Dendritic cell treated with granulocyte-macrophage colony-stimulating factor and Interleukin-4, amounts not matched to agents 40 ng/mL and 50 ng/mL, for 4 days (primary cell): ENCODE results near the gene LRRC8C.
A peak's percentile ranks its signal among the peaks of the same experiment; 100 is the strongest.

Experiments used
- H3K27ac Mint-ChIP-seq: one replicate; pipeline ENCODE4 v1.8.0; 2022; ENCODE audit warnings: mild to moderate bottlenecking, mixed read lengths
- H3K27me3 Mint-ChIP-seq: one replicate; pipeline ENCODE4 v1.8.0; 2022; ENCODE audit warnings: mild to moderate bottlenecking, mixed read lengths
- H3K36me3 Mint-ChIP-seq: one replicate; pipeline ENCODE4 v1.8.0; 2022; ENCODE audit warnings: low read depth, mixed read lengths
- H3K4me1 Mint-ChIP-seq: one replicate; pipeline ENCODE4 v1.8.0; 2022; ENCODE audit warnings: low read depth, mixed read lengths
- H3K4me3 Mint-ChIP-seq: one replicate; pipeline ENCODE4 v1.8.0; 2022; ENCODE audit warnings: mild to moderate bottlenecking, moderate library complexity, mixed read lengths
- H3K9me3 Mint-ChIP-seq: one replicate; pipeline ENCODE4 v1.8.0; 2022; ENCODE audit warnings: mixed read lengths
- intact Hi-C: fragments of 100-400 bp; cut with micrococcal nuclease; formaldehyde crosslinking; loops from one replicate; pipeline ENCODE4 v1.15.0; 2022

LRRC8C gene

GRCh38 chr1:89602871-89603404, 30.0 kb upstream of the LRRC8C start:
- Mint-ChIP-seq H3K27ac (no peak overlapping the region), H3K9me3 (no peaks in the 10 kb centered on the region), H3K4me3 (no peak overlapping the region), H3K36me3 (no peaks in the 10 kb centered on the region), H3K4me1 (peaks cover 45% of the 10 kb centered on the region), H3K27me3 (no peaks in the 10 kb centered on the region)
- intact Hi-C loops = no loop called here

DNA sequence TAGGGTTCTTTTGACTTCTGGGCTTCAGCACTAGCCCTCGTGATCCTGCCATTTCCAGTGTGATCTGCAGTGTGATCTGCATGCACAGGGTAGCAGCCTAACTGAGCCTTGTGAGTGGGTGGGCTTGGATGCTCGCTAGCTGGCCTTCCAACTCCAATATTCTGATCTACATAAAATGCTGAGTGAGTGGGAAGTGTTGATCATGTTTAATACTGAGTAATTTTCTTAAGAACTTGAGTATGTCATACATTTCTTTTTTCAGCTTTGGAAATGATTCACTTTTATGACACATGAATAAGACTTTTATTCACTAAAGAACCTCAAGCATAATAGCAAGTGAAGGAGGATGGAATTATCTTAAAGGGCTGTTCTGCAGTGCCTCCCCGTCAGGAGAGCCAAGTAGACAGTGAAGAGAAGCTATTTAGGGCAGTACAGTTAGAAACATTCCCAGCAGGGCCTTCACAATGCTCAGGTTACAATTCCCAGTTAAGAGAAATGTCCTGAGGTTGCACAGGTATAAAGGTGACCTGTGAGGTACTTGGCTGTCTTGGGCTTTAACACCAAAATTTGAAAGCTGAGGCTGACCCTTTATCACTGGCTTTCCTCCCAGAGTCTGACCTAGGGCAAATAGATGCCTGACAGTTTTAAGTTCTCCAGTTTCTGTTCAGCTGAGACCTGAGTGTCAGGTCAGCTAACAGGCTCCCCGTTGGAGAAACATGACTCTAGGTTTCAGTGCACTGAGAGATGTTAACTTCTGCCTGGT, 29.1 kb upstream of the LRRC8C start:
- no peak overlapping the region for H3K27ac Mint-ChIP-seq
- no peak overlapping the region for H3K4me3 Mint-ChIP-seq
- peaks cover 50% of the 10 kb centered on the region for H3K4me1 Mint-ChIP-seq
- no peaks in the 10 kb centered on the region for H3K9me3 Mint-ChIP-seq
- intact Hi-C loops = no loop called here
- H3K36me3 Mint-ChIP-seq = peaks cover 2% of the 10 kb centered on the region
- H3K27me3 Mint-ChIP-seq = no peaks in the 10 kb centered on the region

- Mint-ChIP-seq H3K9me3 (no peaks in the 10 kb centered on the region), H3K4me3 (no peak overlapping the region), H3K4me1 (peaks cover 56% of the 10 kb centered on the region), H3K27me3 (no peaks in the 10 kb centered on the region), H3K36me3 (peaks cover 8% of the 10 kb centered on the region), H3K27ac (no peak overlapping the region)
- intact Hi-C loops = no loop called here
Measured at GRCh38 chr1:89604414-89604735, 28.5 kb upstream of the LRRC8C start.

DNA sequence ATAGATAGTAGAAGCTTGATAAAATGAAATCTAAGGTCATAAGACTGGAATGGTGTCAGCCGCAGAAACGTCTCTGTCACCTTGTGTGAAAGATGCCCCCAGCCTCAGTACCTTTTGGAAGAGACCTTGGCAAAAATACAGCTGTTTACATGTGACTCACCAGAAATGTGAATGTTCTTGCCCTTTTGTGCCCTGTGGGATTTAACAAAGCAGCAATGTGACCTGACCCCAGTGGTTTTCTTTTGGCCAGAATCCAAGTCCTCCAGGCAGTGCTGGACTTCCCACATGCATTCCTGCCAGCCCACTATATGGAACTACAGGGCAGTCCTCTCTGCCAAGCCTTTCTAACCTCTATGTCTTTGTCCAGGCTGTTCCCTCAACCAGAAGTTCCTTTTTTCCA, 27.2 kb upstream of the LRRC8C start:
- no peak overlapping the region for H3K27ac Mint-ChIP-seq
- no peaks in the 10 kb centered on the region for H3K9me3 Mint-ChIP-seq
- peaks cover 56% of the 10 kb centered on the region for H3K4me1 Mint-ChIP-seq
- no peaks in the 10 kb centered on the region for H3K27me3 Mint-ChIP-seq
- H3K36me3 Mint-ChIP-seq = peaks cover 20% of the 10 kb centered on the region
- H3K4me3 Mint-ChIP-seq = no peak overlapping the region
- intact Hi-C loops = no loop called here

GRCh38 chr1:89606227-89606980, 26.5 kb upstream of the LRRC8C start:
- H3K4me3 Mint-ChIP-seq = no peak overlapping the region
- peaks cover 50% of the 10 kb centered on the region for H3K4me1 Mint-ChIP-seq
- no peak overlapping the region for H3K27ac Mint-ChIP-seq
- H3K36me3 Mint-ChIP-seq = peaks cover 24% of the 10 kb centered on the region
- intact Hi-C loops = no loop called here
- no peaks in the 10 kb centered on the region for H3K9me3 Mint-ChIP-seq
- no peaks in the 10 kb centered on the region for H3K27me3 Mint-ChIP-seq

GRCh38 chr1:89607156-89607555, 25.8 kb upstream of the LRRC8C start:
- H3K9me3 Mint-ChIP-seq = no peaks in the 10 kb centered on the region
- peaks cover 24% of the 10 kb centered on the region for H3K36me3 Mint-ChIP-seq
- no peaks in the 10 kb centered on the region for H3K27me3 Mint-ChIP-seq
- intact Hi-C loops = no loop called here
- H3K4me1 Mint-ChIP-seq = peaks cover 50% of the 10 kb centered on the region
- H3K4me3 Mint-ChIP-seq = no peak overlapping the region
- no peak overlapping the region for H3K27ac Mint-ChIP-seq

- Mint-ChIP-seq H3K4me1 (peaks cover 48% of the 10 kb centered on the region), H3K27ac (no peak overlapping the region), H3K36me3 (peaks cover 29% of the 10 kb centered on the region), H3K27me3 (no peaks in the 10 kb centered on the region), H3K9me3 (no peaks in the 10 kb centered on the region), H3K4me3 (no peak overlapping the region)
- intact Hi-C loops = no loop called here
Measured at GRCh38 chr1:89607586-89608318, 25.2 kb upstream of the LRRC8C start.

GRCh38 chr1:89608319-89608983, 24.5 kb upstream of the LRRC8C start:
- Mint-ChIP-seq H3K27me3 (no peaks in the 10 kb centered on the region), H3K4me1 (peaks cover 41% of the 10 kb centered on the region), H3K27ac (no peak overlapping the region), H3K4me3 (no peak overlapping the region), H3K36me3 (peaks cover 31% of the 10 kb centered on the region), H3K9me3 (no peaks in the 10 kb centered on the region)
- intact Hi-C loops = no loop called here

DNA sequence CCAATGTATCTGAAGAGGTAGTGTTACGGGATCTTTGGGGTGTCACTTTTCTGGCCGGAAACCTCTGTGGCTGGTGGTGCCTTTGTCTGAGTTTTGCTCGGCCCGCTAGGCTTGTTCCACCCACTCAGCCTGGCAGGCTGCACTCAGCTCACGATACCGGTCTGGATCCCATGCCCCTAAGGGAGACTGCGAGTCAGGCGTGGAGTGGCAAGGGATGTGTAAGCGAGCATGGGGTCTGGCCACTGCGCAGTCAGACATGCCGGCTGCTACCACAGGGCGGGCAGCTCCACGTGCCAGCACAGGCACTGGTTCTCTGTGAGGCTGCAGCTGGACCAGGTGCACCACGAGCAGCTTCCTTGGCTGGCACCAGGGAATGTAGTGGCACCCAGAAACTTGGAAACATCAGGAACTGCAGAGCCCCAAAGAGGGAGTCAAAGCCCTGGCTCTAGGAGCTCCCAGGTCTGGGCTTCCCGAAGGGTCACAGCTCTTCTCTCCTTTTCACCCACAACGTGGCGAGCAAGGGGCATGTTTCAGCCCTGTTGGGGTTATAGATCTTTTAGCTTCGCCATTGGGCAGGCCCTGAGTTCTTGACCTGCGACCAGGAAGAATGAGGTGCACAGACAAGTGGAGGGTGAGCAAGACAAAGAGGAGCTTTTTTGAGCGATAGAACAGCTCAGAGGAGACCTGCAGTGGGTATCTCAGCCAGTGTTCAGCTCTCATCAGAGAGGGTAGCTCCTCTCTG, 23.8 kb upstream of the LRRC8C start:
- Mint-ChIP-seq H3K36me3 (peaks cover 31% of the 10 kb centered on the region), H3K4me3 (no peak overlapping the region), H3K9me3 (no peaks in the 10 kb centered on the region), H3K27me3 (no peaks in the 10 kb centered on the region), H3K4me1 (peaks cover 37% of the 10 kb centered on the region), H3K27ac (no peak overlapping the region)
- intact Hi-C loops = no loop called here

DNA sequence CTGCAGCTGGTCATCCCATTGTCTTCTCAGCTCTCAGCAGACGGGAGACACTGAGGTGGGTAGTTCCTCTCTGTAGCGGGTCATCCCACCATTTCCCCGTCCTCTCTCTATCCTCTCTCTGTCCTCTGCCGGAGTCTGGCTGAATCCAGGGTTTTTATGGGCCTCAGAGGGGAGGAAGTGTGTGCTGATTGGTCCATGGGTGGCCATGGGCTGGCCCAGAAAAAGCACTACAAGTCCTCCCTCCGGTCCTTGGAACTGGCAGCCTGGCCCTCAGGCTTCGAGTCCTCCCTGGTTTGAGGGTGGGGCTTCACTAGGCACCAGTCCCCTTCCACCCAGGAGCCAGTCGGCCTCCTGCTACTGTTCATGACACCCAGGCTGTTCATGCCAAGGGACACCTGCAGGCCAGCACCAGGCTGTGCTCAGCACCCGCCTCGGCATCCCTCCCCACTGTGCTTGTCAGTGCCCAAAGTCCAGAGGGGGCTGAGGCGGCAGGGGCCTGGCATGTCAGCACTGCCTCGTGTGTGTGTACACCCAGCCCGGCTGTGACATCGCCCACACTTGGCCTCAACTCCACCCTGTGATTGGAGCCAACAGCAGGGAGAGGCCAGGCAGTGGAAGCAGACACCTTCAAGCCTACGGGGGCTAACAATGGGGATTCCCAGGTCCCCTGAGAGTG, 23.0 kb upstream of the LRRC8C start:
- H3K36me3 Mint-ChIP-seq = peaks cover 31% of the 10 kb centered on the region
- no peaks in the 10 kb centered on the region for H3K27me3 Mint-ChIP-seq
- H3K9me3 Mint-ChIP-seq = no peaks in the 10 kb centered on the region
- H3K27ac Mint-ChIP-seq = no peak overlapping the region
- H3K4me3 Mint-ChIP-seq = no peak overlapping the region
- peaks cover 34% of the 10 kb centered on the region for H3K4me1 Mint-ChIP-seq
- intact Hi-C loops = no loop called here

DNA sequence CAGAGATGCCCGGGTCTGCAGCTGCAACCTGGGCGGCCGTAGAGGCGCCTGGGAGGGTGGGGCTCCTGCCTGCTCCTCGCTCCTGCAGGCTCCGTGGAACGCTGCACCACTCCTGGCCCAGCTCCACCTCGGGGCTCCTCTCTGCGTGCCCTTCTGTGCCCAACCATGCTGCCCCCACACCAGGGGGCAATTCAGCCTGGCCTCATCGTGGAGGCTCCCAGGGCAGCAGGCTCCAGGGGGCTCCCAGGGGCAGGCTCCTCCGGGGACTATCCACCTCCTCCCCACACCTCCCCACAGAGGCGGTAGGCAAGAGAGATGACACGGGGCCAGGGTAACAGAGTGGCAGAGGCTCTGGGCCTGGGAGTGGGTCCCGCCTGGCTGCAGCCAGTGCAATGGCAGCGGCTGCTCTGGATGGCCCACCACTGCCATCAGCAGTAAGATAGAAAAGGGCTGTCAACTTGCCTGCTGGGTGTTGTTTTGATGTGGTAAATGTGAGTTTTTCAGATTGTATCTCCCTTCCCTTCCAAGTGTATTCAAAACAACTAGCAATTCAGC, 22.4 kb upstream of the LRRC8C start:
- Mint-ChIP-seq H3K9me3 (no peaks in the 10 kb centered on the region), H3K36me3 (peaks cover 31% of the 10 kb centered on the region), H3K4me1 (peaks cover 28% of the 10 kb centered on the region), H3K4me3 (no peak overlapping the region), H3K27ac (peak overlapping the region; percentile 35), H3K27me3 (no peaks in the 10 kb centered on the region)
- intact Hi-C loops = no loop called here

DNA sequence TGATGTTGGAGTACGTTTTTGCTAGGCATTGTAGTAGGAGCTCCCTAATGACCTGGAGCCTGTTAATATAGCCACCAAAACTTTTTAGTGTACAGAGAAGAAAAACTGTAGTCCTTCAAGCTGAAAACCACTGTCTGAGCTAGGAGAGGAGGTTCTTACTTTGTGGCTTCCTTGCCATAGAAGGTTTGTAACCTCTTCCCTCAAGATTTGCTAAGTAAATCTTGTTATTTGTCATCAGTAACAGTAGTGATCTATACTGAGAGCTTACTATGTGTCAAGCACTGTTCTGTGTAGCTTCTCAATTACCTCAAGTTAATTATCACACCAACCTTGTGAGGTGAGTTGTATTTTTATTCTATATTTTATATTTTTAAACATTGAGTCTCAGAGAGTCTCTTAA, 21.2 kb upstream of the LRRC8C start:
- H3K36me3 Mint-ChIP-seq = peaks cover 31% of the 10 kb centered on the region
- H3K9me3 Mint-ChIP-seq = no peaks in the 10 kb centered on the region
- no peak overlapping the region for H3K27ac Mint-ChIP-seq

More for the DNA sequence above, 21.2 kb upstream of the LRRC8C start:
- no peaks in the 10 kb centered on the region for H3K27me3 Mint-ChIP-seq
- no peak overlapping the region for H3K4me3 Mint-ChIP-seq
- intact Hi-C loops = no loop called here
- peaks cover 24% of the 10 kb centered on the region for H3K4me1 Mint-ChIP-seq
